GM19324 (cell line): ENCODE data around the gene SERPINA6.
"Not testable (repeated sequence)": the region's sequence is repeated elsewhere in the genome, so short reads cannot be mapped to it uniquely, and the experiment has no call there.

Source experiments
- ATAC-seq: cut with Tn5 transposase; IDR thresholded peaks from one replicate; pipeline ENCODE4 v1.9.1; 2021; ENCODE audit warnings: mild to moderate bottlenecking, moderate library complexity; ENCODE audit not compliant: unreplicated experiment, low FRiP score

The SERPINA6 gene

GRCh38 chr14:94329857-94330256 lies 6.7 kb upstream of the SERPINA6 start:
- ATAC-seq = no peak

DNA sequence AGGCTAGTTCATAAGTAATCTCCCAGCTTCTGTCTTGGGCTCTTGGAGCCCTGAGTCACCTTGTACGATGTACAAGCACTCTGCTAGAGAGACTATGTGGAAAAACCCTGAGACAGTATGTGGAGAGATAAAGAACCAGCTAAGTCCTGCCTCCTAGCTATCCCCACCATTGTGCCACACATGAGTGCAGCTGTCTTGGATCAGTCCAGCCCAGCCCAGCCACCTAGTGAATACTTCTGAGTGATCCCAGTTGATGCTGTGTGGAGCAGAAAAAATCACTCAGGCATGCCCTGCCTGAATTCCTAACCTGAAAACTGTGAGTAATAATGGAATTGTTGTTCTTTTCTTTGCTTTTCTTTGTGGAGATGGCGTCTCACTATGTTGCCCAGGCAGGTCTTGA lies 5.1 kb upstream of the SERPINA6 start:
- ATAC-seq = no peak

DNA sequence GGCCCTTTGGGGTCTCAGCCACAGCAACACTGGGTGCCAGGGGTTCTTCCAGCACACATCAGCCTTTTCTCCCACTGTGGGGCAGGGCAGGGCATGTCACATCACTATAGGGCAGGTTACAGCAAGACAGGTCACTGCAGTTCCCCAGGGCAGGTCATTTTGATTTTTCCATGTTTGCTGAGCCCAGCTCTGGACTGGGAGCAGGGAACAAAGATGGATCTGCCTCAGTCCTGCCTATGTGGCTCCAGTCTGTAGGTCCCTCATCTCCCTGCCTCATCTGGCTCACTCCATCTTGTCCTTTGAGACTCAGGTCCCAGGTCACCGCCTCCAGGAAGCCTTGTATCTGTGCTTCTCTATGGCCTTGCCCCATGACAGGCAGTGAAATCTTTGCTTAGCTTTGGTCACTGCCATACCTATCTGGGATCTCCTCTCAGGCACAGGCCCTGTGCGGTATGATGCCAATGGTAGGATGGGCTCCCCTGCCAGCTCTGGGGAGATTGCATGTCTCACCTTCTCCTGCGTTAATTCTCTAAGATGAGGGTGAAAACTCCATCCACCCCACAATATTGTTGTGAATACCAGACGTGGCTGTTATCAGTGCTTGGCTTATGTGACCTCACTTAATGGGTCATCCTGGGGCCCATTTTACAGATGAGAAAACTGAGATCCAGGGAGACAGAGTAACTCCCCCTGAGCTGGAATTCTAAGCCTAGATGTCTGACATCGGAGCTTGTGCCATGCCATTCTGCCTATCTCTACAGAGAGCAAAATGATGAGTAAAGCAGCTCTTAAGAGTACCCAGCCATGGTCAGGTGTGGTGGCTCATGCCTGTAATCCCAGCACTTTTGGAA lies 1.5 kb downstream of the SERPINA6 start:
- ATAC-seq = no peak

DNA sequence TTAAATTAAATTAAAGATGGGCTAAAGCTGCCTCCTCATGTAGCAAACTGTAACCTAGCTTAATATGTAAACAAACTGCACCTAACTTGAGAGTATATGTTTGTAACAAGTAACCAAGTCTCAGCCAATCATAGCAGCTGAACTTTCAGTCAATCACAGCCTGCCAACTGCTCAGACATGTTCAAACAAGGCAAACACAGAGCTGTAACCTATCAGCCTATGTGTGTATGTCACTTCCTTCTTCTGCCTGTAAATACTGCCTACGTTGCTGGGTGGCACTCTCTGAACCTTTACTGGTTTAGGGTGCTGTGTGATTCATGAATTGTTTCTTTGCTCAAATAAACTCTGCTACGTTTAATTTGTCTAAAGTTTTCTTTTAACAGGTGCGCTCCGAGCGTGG lies 2.9 kb downstream of the SERPINA6 start:
- no peak for ATAC-seq

DNA sequence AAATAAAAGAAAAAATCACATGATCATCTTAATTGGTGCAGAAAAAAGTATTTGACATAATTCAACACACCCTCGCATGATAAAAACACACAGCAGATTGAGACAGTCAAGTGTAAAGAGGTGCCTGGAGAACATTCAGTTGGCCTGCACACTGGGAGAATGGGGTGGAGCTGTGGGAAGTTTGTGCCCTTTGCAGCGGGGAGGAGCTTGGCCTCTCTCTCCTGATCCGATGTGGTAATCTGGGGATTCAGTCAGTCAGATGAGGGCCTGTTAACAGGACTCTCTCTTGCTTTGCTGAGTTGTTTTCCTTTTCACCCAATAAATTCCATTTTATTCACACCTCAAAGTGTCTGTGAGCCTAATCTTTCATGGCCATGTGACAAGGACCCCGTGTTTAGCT lies 5.9 kb downstream of the SERPINA6 start:
- no peak for ATAC-seq

- no peak for ATAC-seq
Measured at GRCh38 chr14:94316692-94317091, 6.4 kb downstream of the SERPINA6 start.

GRCh38 chr14:94314890-94315289 lies 8.2 kb downstream of the SERPINA6 start:
- ATAC-seq = no peak

DNA sequence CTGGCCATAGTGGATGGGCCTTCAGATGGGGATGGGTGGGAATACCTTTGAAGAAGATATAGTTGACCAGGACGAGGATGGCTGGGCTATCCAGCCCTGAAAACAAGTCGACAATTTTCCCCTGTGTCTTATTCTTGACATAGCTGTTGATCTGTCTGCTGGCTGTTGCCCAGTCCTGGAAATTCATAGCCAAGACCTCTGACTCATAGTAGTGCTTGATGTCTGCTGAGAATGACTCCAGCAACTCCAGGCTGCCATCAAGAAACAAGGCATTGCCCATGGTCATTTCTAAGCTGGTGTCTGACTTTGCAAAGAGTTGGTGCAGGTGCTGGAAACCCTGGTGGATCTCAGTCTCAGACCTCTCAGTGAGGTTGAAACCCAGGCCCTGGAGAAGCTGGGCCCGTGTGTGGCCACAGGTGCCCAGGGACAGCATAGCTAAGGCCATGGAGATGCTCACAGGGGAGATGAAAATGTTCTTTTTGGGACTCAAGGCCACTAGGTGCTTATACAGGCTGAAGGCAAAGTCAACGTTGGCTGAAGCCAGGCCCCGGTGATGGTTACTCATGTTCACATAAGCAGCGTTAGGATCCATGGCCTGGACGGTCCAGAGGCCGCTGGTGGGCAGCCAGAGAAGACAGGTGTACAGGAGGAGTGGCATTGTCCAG lies 9.0 kb downstream of the SERPINA6 start:
- ATAC-seq = no peak

DNA sequence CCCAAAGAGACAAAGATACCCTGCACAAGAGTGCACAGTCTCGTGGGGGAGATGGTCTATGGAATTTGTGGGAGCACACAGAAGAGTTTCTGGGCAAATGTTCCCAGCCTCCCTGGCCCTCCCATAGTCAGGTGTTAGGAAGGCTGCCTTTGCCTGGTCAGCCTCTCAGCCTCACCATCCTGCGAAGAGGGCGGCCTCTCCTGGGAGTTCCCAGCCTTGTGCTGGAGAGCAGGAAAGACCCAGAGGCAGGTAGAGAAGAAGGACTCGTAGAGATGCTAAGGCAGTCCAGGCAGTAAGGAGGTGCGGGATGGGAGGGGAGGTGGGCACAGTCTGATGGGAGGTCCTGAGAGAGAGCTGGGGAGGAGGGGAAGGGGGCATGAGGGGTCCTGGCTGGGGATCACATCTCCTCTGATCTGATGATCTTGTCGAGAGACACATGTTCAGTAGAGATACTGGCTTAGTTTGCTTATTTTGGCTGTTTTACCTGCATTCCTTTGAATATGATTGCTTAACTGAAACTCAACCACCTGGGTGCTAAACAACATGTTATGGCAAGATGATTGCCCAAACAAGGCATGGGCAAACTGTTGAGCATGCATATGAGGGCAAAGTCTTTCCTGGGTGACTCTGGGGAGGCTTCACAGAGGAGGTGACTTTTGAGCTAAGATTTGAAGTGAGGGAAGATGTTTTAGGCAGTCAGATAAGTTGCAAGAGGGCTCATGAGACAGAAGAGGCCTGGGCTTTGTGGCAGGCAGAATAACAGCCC lies 10.5 kb downstream of the SERPINA6 start:
- no peak for ATAC-seq

DNA sequence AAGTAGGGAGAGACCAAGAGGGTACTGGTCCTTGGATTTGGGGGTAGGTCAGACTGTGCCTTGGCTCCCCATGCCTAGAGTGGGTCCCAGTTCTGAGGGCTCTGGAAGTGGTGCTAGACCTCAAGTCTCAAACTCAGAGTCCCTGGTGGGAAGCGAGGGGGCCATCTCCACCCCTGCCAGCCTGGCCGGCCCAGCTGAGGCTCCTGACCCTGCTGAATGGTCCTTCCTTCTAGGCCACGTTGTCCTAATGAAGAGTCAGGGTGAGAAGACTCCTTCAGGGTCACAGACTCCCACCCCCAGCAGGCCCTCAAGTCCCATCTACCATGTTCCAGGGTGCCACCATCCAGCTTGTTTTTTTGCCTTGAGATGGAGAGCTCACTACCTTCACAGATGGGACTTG lies 12.9 kb downstream of the SERPINA6 start:
- no peak for ATAC-seq

DNA sequence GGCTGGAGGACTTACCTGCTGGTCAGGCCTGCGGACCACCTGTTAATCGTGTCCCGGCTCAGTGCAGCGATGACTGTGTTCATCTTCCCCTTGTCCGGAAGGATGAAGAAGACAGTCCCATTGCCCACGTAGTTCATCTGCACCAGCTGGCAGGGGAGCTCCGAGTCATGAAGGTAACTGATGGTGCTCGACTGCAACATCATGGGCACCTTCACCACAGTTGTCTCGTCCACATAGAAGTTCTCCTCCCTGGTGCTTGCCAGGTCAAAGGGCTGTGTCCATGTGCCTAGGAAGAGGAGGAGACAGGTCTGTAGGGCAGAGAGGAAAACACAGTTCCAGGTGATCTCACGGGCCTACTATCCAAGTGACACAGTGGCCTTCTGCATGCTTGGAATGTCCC lies 13.4 kb downstream of the SERPINA6 start:
- ATAC-seq = no peak

GRCh38 chr14:94307410-94307992 lies 15.6 kb downstream of the SERPINA6 start:
- ATAC-seq = no peak

DNA sequence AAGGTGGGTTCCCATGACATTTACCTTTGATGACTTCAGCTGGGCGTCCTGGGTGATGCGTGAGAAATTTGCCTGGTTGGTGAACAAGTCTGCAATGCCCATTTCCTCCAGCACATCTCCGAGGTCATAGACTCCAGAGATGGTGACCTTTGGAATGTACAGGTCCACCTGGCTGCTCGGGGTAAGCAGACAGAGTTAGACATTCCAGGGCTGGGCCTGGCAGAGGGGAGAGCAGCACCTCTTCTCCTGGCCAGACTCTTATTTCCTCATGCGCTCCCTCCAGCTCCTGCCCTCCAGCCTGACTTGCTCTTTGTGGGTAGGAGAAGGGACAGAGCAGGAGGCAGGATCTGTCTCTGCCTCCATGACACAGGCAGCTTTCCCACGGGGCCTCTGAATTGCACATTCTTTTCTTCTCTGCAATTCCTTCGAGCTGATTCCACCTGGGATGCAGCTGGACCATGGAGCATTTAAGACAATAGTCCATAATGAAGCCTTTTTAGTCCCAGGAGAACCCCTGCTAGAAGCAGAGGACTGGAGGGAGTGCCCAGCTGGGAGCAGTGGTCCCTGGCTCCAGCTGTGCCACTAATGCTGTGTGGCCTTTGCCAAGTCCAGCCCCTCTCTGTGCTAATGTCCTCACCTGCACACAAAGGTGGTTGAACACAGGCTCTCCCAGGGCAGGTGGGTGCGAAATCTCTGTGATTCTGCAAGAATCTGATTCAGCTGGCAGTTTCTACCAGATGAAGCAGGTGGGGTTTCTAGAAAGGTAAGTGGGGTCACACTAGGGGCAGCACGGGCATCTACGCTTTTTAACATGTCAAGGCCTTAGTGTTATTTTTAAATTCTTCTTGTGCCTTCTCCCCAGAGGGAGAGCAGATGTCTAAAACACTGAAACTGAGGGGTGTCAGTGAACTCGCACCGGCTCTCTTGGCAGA lies 16.8 kb downstream of the SERPINA6 start:
- ATAC-seq = no peak

DNA sequence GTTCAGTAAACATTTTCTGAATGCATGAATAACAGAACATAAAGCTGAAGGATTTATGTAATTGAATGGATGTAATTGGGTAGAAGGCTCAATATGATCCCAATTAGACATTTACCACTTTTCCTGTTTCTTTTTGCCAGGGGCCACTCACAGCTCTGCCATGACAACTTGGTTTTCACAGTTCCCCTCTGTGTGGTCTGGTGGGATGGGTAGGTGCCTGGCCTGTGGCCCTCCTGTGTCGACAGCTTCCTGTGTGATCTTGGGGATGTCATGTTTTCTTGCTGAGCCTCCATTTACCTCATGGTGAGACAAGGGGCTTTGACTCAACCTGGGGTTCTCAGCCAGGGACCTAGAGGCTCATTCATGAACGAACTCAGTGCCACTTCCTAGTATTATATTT lies 17.5 kb downstream of the SERPINA6 start:
- no peak for ATAC-seq

DNA sequence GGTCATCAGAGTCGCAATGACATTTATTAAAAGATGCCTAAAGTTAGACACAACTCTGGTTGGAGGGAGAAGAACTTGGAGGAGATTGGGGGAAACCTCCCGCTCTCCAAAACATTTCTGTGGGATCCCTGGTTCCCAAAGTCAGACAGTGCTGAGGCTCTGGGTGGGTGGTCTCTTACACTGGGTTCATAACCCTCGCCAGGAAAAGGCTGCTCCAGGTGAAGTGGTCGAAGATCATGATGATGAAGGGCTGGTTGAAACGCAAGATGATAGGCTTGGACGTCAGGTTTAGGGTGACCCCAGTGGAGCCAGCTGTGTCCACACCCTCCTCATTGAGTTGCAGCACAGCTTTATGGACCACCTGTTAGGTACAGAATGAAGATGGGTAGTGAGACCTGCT lies 18.9 kb downstream of the SERPINA6 start:
- ATAC-seq = no peak

GRCh38 chr14:94303111-94303510 lies 20.0 kb downstream of the SERPINA6 start:
- no peak for ATAC-seq

GRCh38 chr14:94298130-94298529 lies 25.0 kb downstream of the SERPINA6 start:
- ATAC-seq = no peak

- not testable (repeated sequence) for ATAC-seq
Measured at GRCh38 chr14:94296181-94296545, 27.0 kb downstream of the SERPINA6 start.

GRCh38 chr14:94295360-94296180 lies 27.6 kb downstream of the SERPINA6 start:
- ATAC-seq = no peak
